Mesenchymal stem cell (in vitro differentiated cells and primary cell): Measurements from ENCODE around the gene BIRC6.

Experiments
- DNase-seq: peaks from one replicate; pipeline ENCODE4 v3.0.0-alpha.2; 2013
- H2AFZ ChIP-seq: one replicate; pipeline ENCODE4 v1.6.1; 2013; ENCODE audit warnings: low read depth, mild to moderate bottlenecking, control low read depth, inconsistent platforms, low read length, moderate library complexity
- H2AK5ac ChIP-seq: 2 replicates; pipeline ENCODE4 v1.6.1; 2013; ENCODE audit warnings: low read length, moderate library complexity, mild to moderate bottlenecking, inconsistent platforms; ENCODE audit not compliant: severe bottlenecking
- H2BK120ac ChIP-seq: one replicate; pipeline ENCODE4 v1.6.1; 2013; ENCODE audit warnings: low read depth, mild to moderate bottlenecking, inconsistent platforms, low read length, moderate library complexity
- H2BK12ac ChIP-seq, 2 experiments: one replicate each; pipeline ENCODE4 v1.6.1; 2013; ENCODE audit warnings: inconsistent platforms in 2 of 2, low read length in 2 of 2, mild to moderate bottlenecking in 2 of 2, moderate library complexity in 2 of 2, control low read depth in 1 of 2
- H2BK15ac ChIP-seq: one replicate; pipeline ENCODE4 v1.6.1; 2013; ENCODE audit warnings: mild to moderate bottlenecking, low read depth, inconsistent platforms; ENCODE audit not compliant: poor library complexity, severe bottlenecking
- H2BK5ac ChIP-seq: 2 replicates; pipeline ENCODE4 v1.6.1; 2013; ENCODE audit warnings: low read depth, mild to moderate bottlenecking, low read length, control low read depth, inconsistent platforms; ENCODE audit not compliant: poor library complexity, severe bottlenecking
- H3K14ac ChIP-seq, 2 experiments: one replicate each; pipeline ENCODE4 v1.6.1; 2013; ENCODE audit warnings: inconsistent platforms in 2 of 2, low read length in 2 of 2, control low read depth in 1 of 2, mild to moderate bottlenecking in 1 of 2, moderate library complexity in 1 of 2
- H3K18ac ChIP-seq, 2 experiments: one replicate each; pipeline ENCODE4 v1.6.1; 2013; ENCODE audit warnings: inconsistent platforms in 2 of 2, low read length in 2 of 2, control low read depth in 1 of 2, low read depth in 1 of 2, mild to moderate bottlenecking in 1 of 2
- H3K23ac ChIP-seq, 2 experiments: one replicate each; pipeline ENCODE4 v1.6.1; 2013; ENCODE audit warnings: inconsistent platforms in 2 of 2, low read length in 2 of 2, mild to moderate bottlenecking in 2 of 2, moderate library complexity in 2 of 2, control low read depth in 1 of 2
- H3K27ac ChIP-seq: 2 replicates; pipeline ENCODE4 v1.5.1; 2013; ENCODE audit warnings: mild to moderate bottlenecking, moderate library complexity, low read length, control low read depth, inconsistent platforms; ENCODE audit not compliant: poor library complexity, severe bottlenecking
- H3K27me3 ChIP-seq, 2 experiments: 2 replicates each; pipeline versions ENCODE4 v1.6.1 to v1.7.0; 2013; ENCODE audit warnings: low read length in 2 of 2, mild to moderate bottlenecking in 2 of 2, moderate library complexity in 2 of 2, control low read depth in 1 of 2, inconsistent platforms in 1 of 2; ENCODE audit not compliant: control insufficient read depth in 1 of 2, insufficient read depth in 1 of 2
- H3K36me3 ChIP-seq, 2 experiments: 2 replicates each; pipeline versions ENCODE4 v1.6.1 to v1.7.0; 2013; ENCODE audit warnings: low read length in 2 of 2, control low read depth in 1 of 2, inconsistent platforms in 1 of 2, low read depth in 1 of 2, mild to moderate bottlenecking in 1 of 2; ENCODE audit not compliant: insufficient read depth in 2 of 2, control insufficient read depth in 1 of 2
- H3K4ac ChIP-seq, 2 experiments: one replicate each; pipeline ENCODE4 v1.6.1; 2013; ENCODE audit warnings: inconsistent platforms in 2 of 2, low read length in 2 of 2, mild to moderate bottlenecking in 2 of 2, moderate library complexity in 2 of 2, control low read depth in 1 of 2, low read depth in 1 of 2
- H3K4me1 ChIP-seq: 2 replicates; pipeline ENCODE4 v1.6.1; 2013; ENCODE audit warnings: low read depth, low read length, control low read depth; ENCODE audit not compliant: control insufficient read depth, insufficient read depth
- H3K4me2 ChIP-seq: 2 replicates; pipeline ENCODE4 v1.6.1; 2013; ENCODE audit warnings: low read length, mild to moderate bottlenecking, inconsistent platforms; ENCODE audit not compliant: poor library complexity, severe bottlenecking
- H3K4me3 ChIP-seq, 2 experiments: 2 replicates each; pipeline versions ENCODE4 v1.5.1 to v1.7.0; 2013; ENCODE audit warnings: low read length in 2 of 2, mild to moderate bottlenecking in 2 of 2, control low read depth in 1 of 2, low read depth in 1 of 2; ENCODE audit not compliant: insufficient read depth in 1 of 2
- H3K79me1 ChIP-seq: replicated peaks from 2 replicates; pipeline ENCODE4 v1.6.1; 2013; ENCODE audit warnings: mild to moderate bottlenecking, control low read depth, low read length, inconsistent platforms; ENCODE audit not compliant: poor library complexity, severe bottlenecking
- H3K9ac ChIP-seq: 2 replicates; pipeline ENCODE4 v1.7.0; 2013; ENCODE audit warnings: mild to moderate bottlenecking, low read length, moderate library complexity
- H3K9me3 ChIP-seq: 2 replicates; pipeline ENCODE4 v1.7.0; 2013; ENCODE audit warnings: mild to moderate bottlenecking, low read length; ENCODE audit not compliant: control insufficient read depth
- H4K8ac ChIP-seq: one replicate; pipeline ENCODE4 v1.6.1; 2013; ENCODE audit warnings: inconsistent platforms, mild to moderate bottlenecking, low read length, moderate library complexity
- H4K91ac ChIP-seq: one replicate; pipeline ENCODE4 v1.6.1; 2013; ENCODE audit warnings: mild to moderate bottlenecking, low read length, inconsistent platforms
- WGBS: methylation state at CpG from one replicate; pipeline ENCODE4 v1.1.7; 2013; ENCODE audit warnings: mixed read lengths; 5-methylcytosine and 5-hydroxymethylcytosine counted together

Gene BIRC6

GRCh38 chr2:32383858-32384257, 27.0 kb downstream of the BIRC6 start:
- no peak overlapping the region for H2BK5ac ChIP-seq
- no peak overlapping the region for H2AK5ac ChIP-seq
- no peak overlapping the region for H3K4me3 ChIP-seq
- H2BK12ac ChIP-seq = no peak overlapping the region
- H3K18ac ChIP-seq = no peak overlapping the region
- H2AFZ ChIP-seq = no peak overlapping the region
- peaks cover 22% of the 10 kb centered on the region for H3K79me1 ChIP-seq
- DNase-seq = no peak
- no peaks in the 10 kb centered on the region for H3K9me3 ChIP-seq
- H3K4me1 ChIP-seq = no peaks in the 10 kb centered on the region
- no peak overlapping the region for H2BK15ac ChIP-seq
- no peaks in the 10 kb centered on the region for H3K27me3 ChIP-seq
- no peak overlapping the region for H3K23ac ChIP-seq
- no peak overlapping the region for H3K14ac ChIP-seq
- no peak overlapping the region for H3K27ac ChIP-seq
- no peak overlapping the region for H3K4ac ChIP-seq
- 100% methylated on average over 1 of the region's 1 CpG for WGBS
- H3K9ac ChIP-seq = no peak overlapping the region
- no peak overlapping the region for H2BK120ac ChIP-seq
- no peak overlapping the region for H4K91ac ChIP-seq
- H3K36me3 ChIP-seq = peaks cover 18 to 76% of the 10 kb centered on the region in 2 experiments
- H3K4me2 ChIP-seq = no peak overlapping the region
- no peak overlapping the region for H4K8ac ChIP-seq

- peak; percentile 79 for DNase-seq
- Histone ChIP-seq H2BK15ac (no peak overlapping the region), H4K91ac (no peak overlapping the region), H3K36me3 (peaks cover 18 to 83% of the 10 kb centered on the region in 2 experiments), H3K27ac (no peak overlapping the region), H3K14ac (no peak overlapping the region), H3K4me1 (no peaks in the 10 kb centered on the region), H3K23ac (no peak overlapping the region), H2AK5ac (no peak overlapping the region), H3K9ac (no peak overlapping the region), H4K8ac (no peak overlapping the region), H3K4me3 (no peak overlapping the region), H2BK5ac (no peak overlapping the region), H3K27me3 (no peaks in the 10 kb centered on the region), H2BK12ac (no peak overlapping the region), H2BK120ac (no peak overlapping the region), H3K18ac (no peak overlapping the region), H3K9me3 (no peaks in the 10 kb centered on the region), H3K4me2 (no peak overlapping the region), H3K79me1 (peaks cover 22% of the 10 kb centered on the region), H3K4ac (no peak overlapping the region), H2AFZ (no peak overlapping the region)
- WGBS = 100% methylated on average over 3 of the region's 4 CpGs
Observed at GRCh38 chr2:32384529-32384928, 27.7 kb downstream of the BIRC6 start.

GRCh38 chr2:32386739-32387138, 29.9 kb downstream of the BIRC6 start:
- Histone ChIP-seq H3K36me3 (peaks cover 18 to 90% of the 10 kb centered on the region in 2 experiments), H2BK120ac (no peak overlapping the region), H2AFZ (no peak overlapping the region)

GRCh38 chr2:32399221-32399620, 42.4 kb downstream of the BIRC6 start:
- Histone ChIP-seq H3K4ac (no peak overlapping the region), H2AK5ac (no peak overlapping the region), H4K8ac (no peak overlapping the region), H2BK12ac (no peak overlapping the region), H4K91ac (no peak overlapping the region), H3K9me3 (no peaks in the 10 kb centered on the region), H3K27ac (no peak overlapping the region), H2BK120ac (no peak overlapping the region), H3K18ac (no peak overlapping the region), H3K4me1 (no peaks in the 10 kb centered on the region), H3K4me2 (no peak overlapping the region), H3K36me3 (peaks cover 11 to 82% of the 10 kb centered on the region in 2 experiments), H2BK5ac (no peak overlapping the region), H3K79me1 (peaks cover 19% of the 10 kb centered on the region), H3K23ac (no peak overlapping the region), H3K27me3 (no peaks in the 10 kb centered on the region), H2BK15ac (no peak overlapping the region), H2AFZ (no peak overlapping the region), H3K14ac (no peak overlapping the region), H3K9ac (no peak overlapping the region), H3K4me3 (no peak overlapping the region)
- WGBS = 98% methylated on average over 4 of the region's 5 CpGs
- no peak for DNase-seq

More at GRCh38 chr2:32386739-32387138, 29.9 kb downstream of the BIRC6 start:
- Histone ChIP-seq H3K4ac (no peak overlapping the region), H3K79me1 (peaks cover 21% of the 10 kb centered on the region), H2BK15ac (no peak overlapping the region), H4K8ac (no peak overlapping the region), H3K27ac (no peak overlapping the region), H2BK5ac (no peak overlapping the region), H4K91ac (no peak overlapping the region), H2AK5ac (no peak overlapping the region), H3K9me3 (no peaks in the 10 kb centered on the region), H3K23ac (no peak overlapping the region), H3K18ac (no peak overlapping the region), H3K14ac (no peak overlapping the region), H3K4me3 (no peak overlapping the region), H3K27me3 (no peaks in the 10 kb centered on the region), H3K9ac (no peak overlapping the region), H3K4me1 (no peaks in the 10 kb centered on the region), H3K4me2 (no peak overlapping the region), H2BK12ac (no peak overlapping the region)
- 98% methylated on average over 2 of the region's 2 CpGs for WGBS
- DNase-seq = no peak
